ENCODE data around the gene ARRDC1.

Gene ARRDC1

GRCh38 chr9:137638680-137639079 lies 33.2 kb downstream of the ARRDC1 start:
- in situ Hi-C loops (cut with MboI; ENCODE audit: low sequenced_read_pairs), result no loop called here

- in situ Hi-C loops (cut with MboI; ENCODE audit: low sequenced_read_pairs), result no loop called here
Observed at GRCh38 chr9:137639303-137640051, 34.0 kb downstream of the ARRDC1 start.

- in situ Hi-C loops (cut with MboI; ENCODE audit: low sequenced_read_pairs), result no loop called here
Observed at GRCh38 chr9:137640862-137641261, 35.4 kb downstream of the ARRDC1 start.

- in situ Hi-C loops (cut with MboI; ENCODE audit: low sequenced_read_pairs), result no loop called here
Observed at GRCh38 chr9:137642118-137642601, 36.7 kb downstream of the ARRDC1 start.

GRCh38 chr9:137642892-137643291 lies 37.4 kb downstream of the ARRDC1 start:
- in situ Hi-C loops (cut with MboI; ENCODE audit: low sequenced_read_pairs), result no loop called here

- in situ Hi-C loops (cut with MboI; ENCODE audit: low sequenced_read_pairs), result no loop called here
Observed at GRCh38 chr9:137643921-137644320, 38.4 kb downstream of the ARRDC1 start.

- in situ Hi-C loops (cut with MboI; ENCODE audit: low sequenced_read_pairs), result no loop called here
Observed at GRCh38 chr9:137645211-137645610, 39.7 kb downstream of the ARRDC1 start.

GRCh38 chr9:137646341-137646740 lies 40.9 kb downstream of the ARRDC1 start:
- in situ Hi-C loops (cut with MboI; ENCODE audit: low sequenced_read_pairs), result no loop called here

- in situ Hi-C loops (cut with MboI; ENCODE audit: low sequenced_read_pairs), result no loop called here
Observed at GRCh38 chr9:137647096-137647714, 41.7 kb downstream of the ARRDC1 start.

- in situ Hi-C loops (cut with MboI; ENCODE audit: low sequenced_read_pairs), result no loop called here
Observed at GRCh38 chr9:137648396-137648795, 42.9 kb downstream of the ARRDC1 start.

GRCh38 chr9:137649553-137649952 lies 44.1 kb downstream of the ARRDC1 start:
- in situ Hi-C loops (cut with MboI; ENCODE audit: low sequenced_read_pairs), result no loop called here

- in situ Hi-C loops (cut with MboI; ENCODE audit: low sequenced_read_pairs), result no loop called here
Observed at GRCh38 chr9:137650259-137650658, 44.8 kb downstream of the ARRDC1 start.

- in situ Hi-C loops (cut with MboI; ENCODE audit: low sequenced_read_pairs), result no loop called here
Observed at GRCh38 chr9:137650779-137651178, 45.3 kb downstream of the ARRDC1 start.

GRCh38 chr9:137656416-137656815 lies 50.9 kb downstream of the ARRDC1 start:
- in situ Hi-C loops (cut with MboI; ENCODE audit: low sequenced_read_pairs), result no loop called here

- in situ Hi-C loops (cut with MboI; ENCODE audit: low sequenced_read_pairs), result no loop called here
Observed at GRCh38 chr9:137657606-137658005, 52.1 kb downstream of the ARRDC1 start.

- in situ Hi-C loops (cut with MboI; ENCODE audit: low sequenced_read_pairs), result no loop called here
Observed at GRCh38 chr9:137658781-137659180, 53.3 kb downstream of the ARRDC1 start.

GRCh38 chr9:137660144-137660543 lies 54.7 kb downstream of the ARRDC1 start:
- in situ Hi-C loops (cut with MboI; ENCODE audit: low sequenced_read_pairs), result no loop called here

- in situ Hi-C loops (cut with MboI; ENCODE audit: low sequenced_read_pairs), result no loop called here
Observed at GRCh38 chr9:137663584-137663983, 58.1 kb downstream of the ARRDC1 start.

GRCh38 chr9:137664676-137665075 lies 59.2 kb downstream of the ARRDC1 start:
- in situ Hi-C loops (cut with MboI; ENCODE audit: low sequenced_read_pairs), result no loop called here
